Forelimb muscle (tissue), 1 donor: ENCODE results near the gene SCAMP2. TPM values are rescaled to one million over a fixed set of nuclear protein-coding genes. Genes with fewer than 3 reads are reported as not detected.

Experiments used
- DNase-seq: peaks from one replicate; pipeline ENCODE4 v3.0.0-alpha.2; 2013; ENCODE audit warnings: low read depth
- polyA plus RNA-seq: library from polyadenylated mRNA; unstranded; fragments of 120-200 nt; gene quantifications from one replicate; pipeline ENCODE4 v1.2.1, GENCODE V29; 2013; ENCODE audit not compliant: insufficient read length

Gene SCAMP2
- polyA plus RNA-seq, 1 donor = 48.0 TPM

- no peak for DNase-seq
Observed at GRCh38 chr15:74863239-74864056, 9.7 kb downstream of the SCAMP2 start.

- no peak for DNase-seq
Observed at GRCh38 chr15:74858369-74858740, 14.8 kb downstream of the SCAMP2 start.

- no peak for DNase-seq
Observed at GRCh38 chr15:74857671-74858368, 15.3 kb downstream of the SCAMP2 start.

- DNase-seq = no peak
Observed at GRCh38 chr15:74857082-74857655, 16.0 kb downstream of the SCAMP2 start.

- no peak for DNase-seq
Observed at GRCh38 chr15:74856537-74856936, 16.6 kb downstream of the SCAMP2 start.

GRCh38 chr15:74855857-74856256, 17.3 kb downstream of the SCAMP2 start:
- DNase-seq = no peak

- no peak for DNase-seq
Observed at GRCh38 chr15:74854453-74855022, 18.6 kb downstream of the SCAMP2 start.

- DNase-seq = no peak
Observed at GRCh38 chr15:74851960-74852359, 21.2 kb downstream of the SCAMP2 start.

- no peak for DNase-seq
Observed at GRCh38 chr15:74850393-74850792, 22.8 kb downstream of the SCAMP2 start.

GRCh38 chr15:74847432-74847831, 25.7 kb downstream of the SCAMP2 start:
- DNase-seq = no peak

GRCh38 chr15:74845581-74845980, 27.6 kb downstream of the SCAMP2 start:
- DNase-seq = no peak

- no peak for DNase-seq
Observed at GRCh38 chr15:74845208-74845568, 28.0 kb downstream of the SCAMP2 start.

- no peak for DNase-seq
Observed at GRCh38 chr15:74844319-74845207, 28.6 kb downstream of the SCAMP2 start.

- no peak for DNase-seq
Observed at GRCh38 chr15:74843891-74844299, 29.3 kb downstream of the SCAMP2 start.

GRCh38 chr15:74843445-74843828, 29.7 kb downstream of the SCAMP2 start:
- no peak for DNase-seq

GRCh38 chr15:74842581-74843444, 30.4 kb downstream of the SCAMP2 start, which contains the start of gene ULK3:
Gene ULK3, minus strand, starts transcription at chr15:74843156. Its CDS starts 51 bp downstream, at chr15:74843105.
- DNase-seq = no peak

- no peak for DNase-seq
Observed at GRCh38 chr15:74841891-74842373, 31.2 kb downstream of the SCAMP2 start.

- DNase-seq = no peak
Observed at GRCh38 chr15:74840851-74841775, 32.1 kb downstream of the SCAMP2 start.
